Endothelial cell of umbilical vein (primary cell): ENCODE data around the gene C17orf113. TPM values are rescaled to one million over a fixed set of nuclear protein-coding genes. Genes with fewer than 3 reads are reported as not detected.
A peak's percentile ranks its signal among the peaks of the same experiment; 100 is the strongest.
"Not testable (repeated sequence)": the region's sequence is repeated elsewhere in the genome, so short reads cannot be mapped to it uniquely, and the experiment has no call there.

Experiments used
- BruUV-seq: library from RNA; stranded (reverse); fragments of 400-500 nt; replicated peaks from 2 replicates; lab custom pipeline; 2021; lab: Mats Ljungman, UMichigan
- CTCF ChIA-PET: fragments of 300-600, 350-600 bp; sonication (Branson Sonifier 250); formaldehyde crosslinking; loops from one replicate; lab custom pipeline; 2021; ENCODE audit warnings: antibody characterized with exemption, inconsistent platforms; lab: Charles Lee
- POLR2A ChIA-PET: fragments of 300-600, 350-600 bp; sonication (Branson Sonifier 250); formaldehyde crosslinking; loops from one replicate; lab custom pipeline; 2021; ENCODE audit warnings: antibody characterized with exemption, inconsistent platforms; lab: Charles Lee
- DNase-seq: peaks from one replicate; pipeline ENCODE4 v3.0.0-alpha.2; 2011; ENCODE audit warnings: low read depth, low spot score
- FAIRE-seq: peaks from 2 replicates; lab custom pipeline; 2011; peaks lifted over from hg19 to GRCh38; lab: Jason Lieb, UNC
- H2AFZ ChIP-seq: 2 replicates; pipeline ENCODE4 v1.6.0; 2012; ENCODE audit warnings: low read depth, low read length, control low read depth, inconsistent platforms
- H3K27ac ChIP-seq: 2 replicates; pipeline ENCODE4 v1.5.1; 2011; ENCODE audit warnings: low read depth, mild to moderate bottlenecking, control low read depth, low read length, moderate library complexity; ENCODE audit not compliant: insufficient read depth
- H3K27me3 ChIP-seq, 2 experiments: 2 replicates each; pipeline versions ENCODE4 v1.6.0 to v1.6.1; 2011; ENCODE audit warnings: low read length in 2 of 2, mixed read lengths in 1 of 2; ENCODE audit not compliant: control insufficient read depth in 2 of 2, insufficient read depth in 2 of 2
- H3K36me3 ChIP-seq, 2 experiments: 2 replicates in 1 of 2; 3 replicates in 1 of 2; pipeline ENCODE4 v1.5.1; 2011; ENCODE audit warnings: low read length in 2 of 2, mild to moderate bottlenecking in 1 of 2, moderate library complexity in 1 of 2; ENCODE audit not compliant: control insufficient read depth in 2 of 2, insufficient read depth in 2 of 2; ENCODE audit errors: extremely low read depth in 1 of 2
- H3K4me1 ChIP-seq: 3 replicates; pipeline ENCODE4 v1.5.1; 2011; ENCODE audit warnings: mild to moderate bottlenecking, low read length; ENCODE audit not compliant: control insufficient read depth, insufficient read depth; ENCODE audit errors: extremely low read depth
- H3K4me2 ChIP-seq: 2 replicates; pipeline ENCODE4 v1.6.1; 2011; ENCODE audit warnings: low read length, control low read depth, mixed read lengths; ENCODE audit not compliant: insufficient read depth
- H3K4me3 ChIP-seq, 3 experiments: fragments of 200-600 bp in 1 of 3; sonication (generic), shearing (Covaris generic) in 1 of 3; replicated peaks in 1 of 3; 2 replicates each; pipeline ENCODE4 v1.5.1; 2011 to 2016; ENCODE audit warnings: control low read depth in 3 of 3, low read length in 3 of 3, mild to moderate bottlenecking in 2 of 3, inconsistent platforms in 1 of 3, low read depth in 1 of 3, moderate library complexity in 1 of 3; ENCODE audit not compliant: insufficient read depth in 1 of 3
- H3K79me2 ChIP-seq: 2 replicates; pipeline ENCODE4 v1.6.0; 2012; ENCODE audit warnings: low read length, inconsistent platforms; ENCODE audit not compliant: control insufficient read depth, insufficient read depth
- H3K9ac ChIP-seq: replicated peaks from 2 replicates; pipeline ENCODE3; 2011; ENCODE audit warnings: low read length, control low read depth; ENCODE audit not compliant: insufficient read depth; ENCODE audit errors: extremely low read depth
- H3K9me1 ChIP-seq: replicated peaks from 3 replicates; pipeline ENCODE4 v1.6.0; 2011; ENCODE audit warnings: mild to moderate bottlenecking, low read length; ENCODE audit not compliant: control insufficient read depth, insufficient read depth; ENCODE audit errors: extremely low read depth
- H3K9me3 ChIP-seq: replicated peaks from 2 replicates; pipeline ENCODE4 v1.5.1; 2012; ENCODE audit warnings: low read length, inconsistent platforms; ENCODE audit not compliant: control insufficient read depth, insufficient read depth
- H4K20me1 ChIP-seq: replicated peaks from 2 replicates; pipeline ENCODE3; 2011; ENCODE audit warnings: mild to moderate bottlenecking, low read length; ENCODE audit not compliant: control insufficient read depth, insufficient read depth; ENCODE audit errors: extremely low read depth
- EZH2 ChIP-seq: IDR thresholded peaks from 2 replicates; pipeline ENCODE4 v1.6.1; 2012; ENCODE audit warnings: borderline replicate concordance, low read depth, mild to moderate bottlenecking, moderate library complexity, low read length, inconsistent platforms; ENCODE audit not compliant: severe bottlenecking
- FOS ChIP-seq: IDR thresholded peaks from 2 replicates; pipeline ENCODE4 v1.6.1; 2011; ENCODE audit warnings: mild to moderate bottlenecking, low read length, moderate library complexity, borderline replicate concordance; ENCODE audit not compliant: insufficient read depth
- GATA2 ChIP-seq: IDR thresholded peaks from 2 replicates; pipeline ENCODE4 v1.7.0; 2011; ENCODE audit warnings: low read depth, mild to moderate bottlenecking, moderate library complexity, mixed read lengths, low read length; ENCODE audit not compliant: insufficient read length, insufficient read depth
- JUN ChIP-seq: IDR thresholded peaks from 2 replicates; pipeline ENCODE4 v1.6.1; 2011; ENCODE audit warnings: borderline replicate concordance, low read depth; ENCODE audit not compliant: insufficient read length, insufficient read depth
- MAX ChIP-seq: IDR thresholded peaks from 2 replicates; pipeline ENCODE4 v1.6.1; 2011; ENCODE audit not compliant: insufficient read depth, insufficient read length
- MYC ChIP-seq: IDR thresholded peaks from one replicate; pipeline ENCODE4 v1.6.1; 2011; ENCODE audit warnings: mild to moderate bottlenecking, low read depth, low read length
- POLR2A ChIP-seq: IDR thresholded peaks from 2 replicates; pipeline ENCODE4 v1.6.1; 2012; ENCODE audit warnings: low read depth, mild to moderate bottlenecking, control low read depth, low read length
- POLR2AphosphoS5 ChIP-seq: IDR thresholded peaks from 2 replicates; pipeline ENCODE4 v1.6.1; 2012; ENCODE audit warnings: low read depth, mild to moderate bottlenecking, control low read depth, low read length, moderate library complexity; ENCODE audit not compliant: insufficient read depth
- dilution Hi-C: fragments of 300-500 bp; cut with MboI; formaldehyde crosslinking; loops from one replicate; pipeline ENCODE4 v1.15.0; 2019; ENCODE audit warnings: low sequenced_read_pairs; ENCODE audit not compliant: extremely low pct_ligation_motif_present
- intact Hi-C: fragments of 100-400 bp; cut with micrococcal nuclease; formaldehyde crosslinking; loops from one replicate; pipeline ENCODE4 v1.10.0; 2022
- polyA plus RNA-seq, 4 experiments: library from polyadenylated mRNA; depleted of rRNA in 3 of 4; stranded (reverse) in 3 of 4; unstranded in 1 of 4; fragments of >200 nt; gene quantifications; 2 replicates each; pipeline versions ENCODE4 v1.2.1 to v1.2.3, GENCODE V29; 2011 to 2012; ENCODE audit warnings: missing spikeins in 1 of 4
- total RNA-seq: library from RNA; stranded (reverse); gene quantifications from 2 replicates; pipeline ENCODE4 v1.2.3, GENCODE V29; 2021
- TF ChIP-seq, protein P1 (sequence below), 2 donors: IDR thresholded peaks; 1 replicate in 1 of 2; 2 replicates in 1 of 2; pipeline ENCODE4 v1.5.1; 2011; ENCODE audit warnings: low read length in 2 of 2, mild to moderate bottlenecking in 2 of 2, moderate library complexity in 2 of 2, control low read depth in 1 of 2, inconsistent platforms in 1 of 2, low read depth in 1 of 2; ENCODE audit not compliant: insufficient read depth in 1 of 2; ENCODE audit errors: extremely low read depth in 1 of 2

Gene C17orf113
- total and polyA plus RNA-seq, 2 donors (not counting 3 experiments of a cell fraction or from before 2014, with no cell fraction given), result 0.20 to 0.30 TPM

DNA sequence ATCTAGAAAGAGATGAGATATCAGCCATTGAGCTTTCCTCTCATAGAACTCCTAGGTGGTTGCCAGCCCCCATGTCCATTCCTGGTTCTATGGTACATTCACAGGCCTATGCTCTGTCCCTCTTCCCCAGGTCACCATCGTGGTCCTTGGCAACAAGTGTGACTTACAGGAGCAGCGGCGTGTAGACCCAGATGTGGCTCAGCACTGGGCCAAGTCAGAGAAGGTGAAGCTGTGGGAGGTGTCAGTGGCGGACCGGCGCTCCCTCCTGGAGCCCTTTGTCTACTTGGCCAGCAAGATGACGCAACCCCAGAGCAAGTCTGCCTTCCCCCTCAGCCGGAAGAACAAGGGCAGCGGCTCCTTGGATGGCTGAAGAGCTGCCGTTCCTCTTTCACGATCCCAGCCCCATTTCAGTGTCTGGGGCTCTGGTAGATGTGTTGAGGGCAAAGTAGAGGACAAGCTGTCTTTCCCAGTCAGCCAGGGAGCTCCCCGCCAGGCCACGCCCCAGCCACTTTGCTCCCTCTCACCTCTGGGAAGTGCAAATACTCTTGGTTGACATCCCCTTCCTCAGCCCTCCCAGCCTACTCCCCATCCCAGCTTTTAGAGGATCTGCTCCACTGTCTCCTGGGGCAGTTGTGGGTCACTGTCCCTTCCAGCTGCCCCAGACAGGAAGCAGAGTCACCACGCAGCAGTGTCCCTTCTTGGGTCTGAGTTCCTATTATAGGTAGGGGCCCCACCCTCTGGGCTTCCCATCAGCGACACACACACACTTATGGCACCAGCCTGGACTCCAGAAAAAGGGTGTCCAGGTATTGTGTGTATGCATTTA is 26.7 kb downstream of the C17orf113 start:
- TF ChIP-seq EZH2 (no peak), POLR2A (no peak), FOS (no peak), POLR2AphosphoS5 (no peak), GATA2 (no peak), JUN (no peak), MAX (no peak), MYC (no peak)
- TF ChIP-seq, protein P1, sequence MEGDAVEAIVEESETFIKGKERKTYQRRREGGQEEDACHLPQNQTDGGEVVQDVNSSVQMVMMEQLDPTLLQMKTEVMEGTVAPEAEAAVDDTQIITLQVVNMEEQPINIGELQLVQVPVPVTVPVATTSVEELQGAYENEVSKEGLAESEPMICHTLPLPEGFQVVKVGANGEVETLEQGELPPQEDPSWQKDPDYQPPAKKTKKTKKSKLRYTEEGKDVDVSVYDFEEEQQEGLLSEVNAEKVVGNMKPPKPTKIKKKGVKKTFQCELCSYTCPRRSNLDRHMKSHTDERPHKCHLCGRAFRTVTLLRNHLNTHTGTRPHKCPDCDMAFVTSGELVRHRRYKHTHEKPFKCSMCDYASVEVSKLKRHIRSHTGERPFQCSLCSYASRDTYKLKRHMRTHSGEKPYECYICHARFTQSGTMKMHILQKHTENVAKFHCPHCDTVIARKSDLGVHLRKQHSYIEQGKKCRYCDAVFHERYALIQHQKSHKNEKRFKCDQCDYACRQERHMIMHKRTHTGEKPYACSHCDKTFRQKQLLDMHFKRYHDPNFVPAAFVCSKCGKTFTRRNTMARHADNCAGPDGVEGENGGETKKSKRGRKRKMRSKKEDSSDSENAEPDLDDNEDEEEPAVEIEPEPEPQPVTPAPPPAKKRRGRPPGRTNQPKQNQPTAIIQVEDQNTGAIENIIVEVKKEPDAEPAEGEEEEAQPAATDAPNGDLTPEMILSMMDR (IDR thresholded peaks at IDR 0.05; ENCODE audit: extremely low read depth in 1 of 2, insufficient read depth in 1 of 2, low read depth in 1 of 2, low read length in 2 of 2), result no peak
- Histone ChIP-seq H3K9me3 (no peaks in the 10 kb centered on the region), H3K9ac (no peak overlapping the region), H3K4me3 (no peak overlapping the region), H3K4me1 (peaks cover 26% of the 10 kb centered on the region), H3K27ac (peak overlapping the region; percentile 67), H4K20me1 (no peaks in the 10 kb centered on the region), H2AFZ (no peak overlapping the region), H3K9me1 (no peaks in the 10 kb centered on the region), H3K27me3 (no peaks in the 10 kb centered on the region), H3K79me2 (peaks cover 16% of the 10 kb centered on the region), H3K36me3 (peaks cover 3 to 16% of the 10 kb centered on the region in 2 experiments), H3K4me2 (no peak overlapping the region)
- POLR2A ChIA-PET, result no interaction called here
- dilution Hi-C loops (no loop called here), intact Hi-C loops (loop anchor here (1.0 to 10.0 kb wide), 3 partner anchors 89 to 501 kb away; partner anchors contain the start of genes DHX58 and KCNH4)
- no TSS peak for BruUV-seq
- FAIRE-seq (peak; percentile 59), DNase-seq (no peak)
- CTCF ChIA-PET, result interaction anchor here (0.8 to 6.3 kb wide), 5 partner anchors 10 to 77 kb away, joined by 3 to 40 read pairs (median 5); partner anchors contain the start of genes CNP and ZNF385C

DNA sequence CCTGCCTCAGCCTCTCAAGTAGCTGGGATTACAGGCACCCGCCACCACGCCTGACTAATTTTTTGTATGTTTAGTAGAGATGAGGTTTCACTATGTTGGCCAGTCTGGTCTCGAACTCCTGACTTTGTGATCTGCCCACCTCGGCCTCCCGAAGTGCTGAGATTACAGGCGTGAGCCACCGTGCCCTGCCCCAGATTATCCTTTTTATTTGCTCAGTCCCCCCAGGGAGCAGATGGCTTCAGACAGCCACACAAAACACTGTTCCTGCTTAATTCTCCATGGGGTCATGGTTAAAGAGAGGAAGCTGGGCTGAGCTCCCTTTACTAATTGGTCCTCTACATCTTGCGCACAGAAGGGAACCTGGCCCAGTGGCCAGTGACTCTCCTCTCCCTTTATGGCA is 29.6 kb downstream of the C17orf113 start:
- intact Hi-C loops, result loop anchor here (10.0 kb wide), 1 partner anchor 504 kb away; no protein-coding TSS in a partner anchor
- H3K27ac ChIP-seq, H3K9me3 ChIP-seq, H4K20me1 ChIP-seq, H3K9ac ChIP-seq, DNase-seq, H3K9me1 ChIP-seq, H2AFZ ChIP-seq, H3K27me3 ChIP-seq, BruUV-seq, dilution Hi-C loops, POLR2A ChIA-PET: not testable (repeated sequence)
- Histone ChIP-seq H3K79me2 (peaks cover 30% of the 10 kb centered on the region), H3K36me3 (peaks cover 3 to 16% of the 10 kb centered on the region in 2 experiments), H3K4me3 (peak overlapping the region in 2 of 3 experiments; percentile 89 to 96), H3K4me1 (peaks cover 33% of the 10 kb centered on the region), H3K4me2 (peak overlapping the region; percentile 90)
- peak; percentile 42 for FAIRE-seq
- CTCF ChIA-PET, result interaction anchor here (0.9 to 1.9 kb wide), 8 partner anchors 13 to 161 kb away, joined by 3 to 13 read pairs (median 5); no protein-coding TSS in a partner anchor
